ENCODE data around the gene NEXN.
"Not testable (repeated sequence)": the region's sequence is repeated elsewhere in the genome, so short reads cannot be mapped to it uniquely, and the experiment has no call there.

NEXN gene

DNA sequence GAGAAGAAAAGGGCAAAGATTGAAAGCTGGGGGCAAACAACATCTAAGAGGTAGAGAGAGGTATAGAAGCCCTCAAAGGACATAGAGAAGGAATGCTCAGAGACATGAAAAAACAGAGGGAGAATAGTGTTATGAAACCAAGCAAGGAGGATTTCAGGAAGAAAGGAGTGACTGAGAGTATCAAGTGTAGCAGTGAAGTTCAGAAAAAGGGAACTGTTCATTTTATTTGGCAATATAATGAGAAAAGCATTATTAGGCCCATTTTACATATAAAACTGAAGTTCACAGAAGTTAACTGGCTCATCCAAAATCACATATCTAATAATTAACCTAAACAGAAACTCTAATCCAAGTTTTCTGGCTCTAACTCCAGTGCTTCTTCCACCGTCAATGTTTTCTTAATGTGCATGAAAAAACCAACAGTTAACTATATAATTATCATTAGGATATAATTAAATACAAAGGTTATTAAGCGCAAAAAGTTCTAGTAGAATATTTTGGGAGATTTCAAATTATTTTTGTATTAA, 17.7 kb downstream of the NEXN start:
- no peak for DNase-seq (ENCODE audit: low spot score)

DNA sequence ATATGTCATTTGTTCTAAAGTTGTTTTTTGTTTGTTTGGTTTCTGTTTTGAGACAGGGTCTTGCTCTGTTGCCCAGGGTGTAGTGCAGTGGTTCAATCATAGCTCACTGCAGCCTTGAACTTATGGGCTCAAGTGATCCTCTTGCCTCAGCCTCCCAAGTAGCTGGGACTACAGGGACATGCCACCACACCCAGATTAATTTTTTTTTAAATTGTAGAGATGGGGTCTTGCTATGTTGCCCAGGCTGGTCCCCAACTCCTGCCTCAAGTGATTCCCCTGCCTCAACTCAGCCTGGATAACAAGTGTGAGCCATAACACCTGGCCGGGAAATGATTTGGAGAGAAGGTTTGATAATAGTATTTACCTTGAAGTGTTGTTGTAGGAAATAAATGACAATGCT, 18.2 kb downstream of the NEXN start:
- no peak for DNase-seq (ENCODE audit: low spot score)

DNA sequence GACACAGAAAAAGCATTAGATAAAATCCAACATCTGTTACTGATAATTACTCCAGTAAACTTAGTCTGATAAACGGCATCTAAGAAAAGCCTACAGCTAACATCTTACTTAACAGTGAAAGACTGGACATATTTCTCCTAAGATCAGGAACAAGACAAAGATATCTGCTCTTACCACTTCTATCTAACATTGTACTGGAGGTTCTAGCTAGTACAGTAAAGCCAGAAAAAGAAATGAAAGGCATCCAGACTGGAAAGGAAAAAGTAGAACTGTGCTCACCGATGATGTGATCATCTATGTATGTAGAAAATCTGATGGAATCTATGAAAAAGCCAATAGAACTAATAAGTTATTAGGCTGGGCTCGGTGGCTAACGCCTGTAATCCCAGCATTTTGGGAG, 21.7 kb downstream of the NEXN start:
- DNase-seq (ENCODE audit: low spot score), result no peak

DNA sequence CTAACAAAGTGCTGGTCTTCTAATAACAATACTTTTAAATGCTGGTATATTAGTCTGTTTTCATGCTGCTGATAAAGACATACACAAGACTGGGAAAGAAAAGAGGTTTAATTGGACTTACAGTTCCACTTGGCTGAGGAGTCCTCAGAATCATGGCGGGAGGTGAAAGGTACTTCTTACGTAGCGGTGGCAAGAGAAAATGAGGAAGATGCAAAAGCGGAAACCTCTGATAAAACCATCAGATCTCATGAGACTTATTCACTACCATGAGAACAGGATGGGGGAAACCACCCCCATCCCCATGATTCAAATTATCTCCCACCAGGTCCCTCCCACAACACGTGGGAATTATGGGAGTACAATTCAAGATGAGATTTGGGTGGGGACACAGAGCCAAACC, 30.5 kb downstream of the NEXN start:
- DNase-seq (ENCODE audit: low spot score), result not testable (repeated sequence)

DNA sequence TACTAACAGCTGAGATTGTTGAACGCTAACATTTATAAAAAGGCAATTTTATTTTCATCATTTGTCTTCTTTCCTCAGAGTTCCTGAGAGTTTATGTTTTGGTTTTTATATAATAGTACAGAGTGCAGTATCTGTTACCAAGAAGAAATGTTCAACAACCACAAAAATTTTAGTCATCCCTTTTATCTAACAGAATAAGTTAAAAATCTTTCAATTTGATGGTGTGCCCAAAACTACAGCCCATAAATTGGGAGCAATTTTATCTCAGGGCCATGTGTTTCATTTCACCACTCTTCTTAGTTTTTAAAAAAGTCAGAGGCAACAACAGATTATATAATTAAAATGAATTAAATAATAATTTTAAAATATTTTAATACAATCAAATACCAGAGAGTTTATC, 37.1 kb downstream of the NEXN start:
- DNase-seq (ENCODE audit: low spot score), result peak; percentile 24

DNA sequence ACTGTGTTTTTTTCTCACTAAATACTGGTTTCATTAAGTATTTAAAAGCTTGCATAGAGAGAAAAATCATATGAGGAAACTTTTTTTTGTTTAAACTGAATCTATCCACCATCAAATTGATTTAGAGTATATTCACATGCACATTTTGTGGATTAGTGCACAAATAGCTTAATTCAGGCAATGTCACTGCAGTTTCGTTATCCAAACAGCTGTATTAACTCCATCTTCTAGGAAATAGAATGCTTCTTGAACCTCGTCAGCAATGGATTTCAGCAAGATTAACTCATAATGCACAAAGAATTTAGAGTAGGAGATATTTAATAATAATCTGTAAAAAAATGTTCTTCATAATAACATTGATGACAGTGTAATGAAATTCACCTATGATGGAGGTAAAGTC, 37.5 kb downstream of the NEXN start:
- DNase-seq (ENCODE audit: low spot score), result peak; percentile 21

DNA sequence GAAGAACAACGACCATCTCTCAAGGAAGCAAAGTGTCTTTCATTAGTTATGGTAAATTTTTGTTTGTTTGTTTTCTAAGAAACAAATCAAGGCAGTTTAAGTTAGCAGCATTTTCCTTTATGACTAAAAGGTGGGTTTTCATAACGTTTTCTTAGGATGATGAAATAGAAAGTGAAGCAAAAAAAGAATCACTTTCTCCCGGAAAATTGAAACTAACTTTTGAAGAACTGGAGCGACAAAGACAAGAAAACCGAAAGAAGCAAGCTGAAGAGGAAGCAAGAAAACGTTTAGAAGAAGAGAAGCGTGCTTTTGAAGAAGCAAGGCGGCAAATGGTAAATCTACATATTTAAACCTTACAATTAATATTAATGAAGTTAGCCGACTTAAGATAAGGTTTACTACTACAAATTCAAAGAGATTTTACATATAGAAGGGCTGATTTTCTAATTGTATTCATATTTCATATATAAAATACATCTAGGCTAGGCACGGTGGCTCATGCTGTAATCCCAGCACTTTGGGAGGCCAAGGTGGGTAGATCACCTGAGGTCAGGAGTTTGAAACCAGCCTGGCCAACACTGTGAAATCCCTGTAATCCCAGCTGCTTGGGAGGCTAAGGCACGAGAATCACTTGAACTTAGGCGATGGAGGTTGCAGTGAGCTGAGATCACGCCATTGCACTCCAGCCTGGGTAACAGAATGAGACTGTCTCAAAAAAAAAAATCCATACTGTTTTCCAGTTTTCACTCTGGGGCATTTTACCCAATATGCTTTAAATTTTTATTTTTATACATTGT, 38.3 kb downstream of the NEXN start:
- no peak for DNase-seq (ENCODE audit: low spot score)

DNA sequence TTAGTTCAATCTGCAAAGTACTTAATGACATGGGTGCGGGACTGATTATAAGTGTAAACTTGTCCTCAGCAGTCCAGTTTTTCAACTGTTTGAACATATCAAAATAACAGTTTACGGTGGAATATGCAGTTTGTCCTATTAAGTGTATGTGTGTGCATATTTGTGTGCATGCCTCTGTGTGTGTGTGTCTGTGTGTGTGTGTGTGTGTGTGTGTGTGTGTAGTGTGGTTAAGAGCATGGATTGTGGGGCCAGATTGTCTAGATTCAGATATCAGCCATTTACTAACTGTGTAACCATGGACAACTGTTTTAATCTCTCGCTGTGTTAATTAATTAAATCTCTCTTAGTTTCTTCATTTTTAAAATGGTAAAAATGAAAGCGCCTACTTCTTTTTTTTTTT, 39.0 kb downstream of the NEXN start:
- DNase-seq (ENCODE audit: low spot score), result no peak

DNA sequence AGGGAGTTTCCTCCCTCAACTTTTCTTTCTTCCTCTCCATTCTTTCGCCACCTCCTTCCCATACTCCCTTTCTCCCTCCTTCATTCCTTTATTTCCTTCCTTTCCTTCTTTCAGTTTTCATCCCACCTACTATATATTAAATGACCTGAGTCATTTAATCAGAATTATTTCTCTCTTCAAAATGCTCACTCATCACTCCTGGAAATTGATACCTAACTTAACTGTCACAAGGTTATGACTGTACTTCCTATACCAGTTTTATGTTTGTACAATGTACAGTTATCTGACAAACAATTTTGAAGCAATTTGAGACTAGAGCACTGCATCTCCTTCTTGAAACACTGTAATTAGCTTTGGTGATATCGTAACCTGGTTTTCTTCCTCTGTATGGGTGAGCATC, 41.4 kb downstream of the NEXN start:
- no peak for DNase-seq (ENCODE audit: low spot score)

DNA sequence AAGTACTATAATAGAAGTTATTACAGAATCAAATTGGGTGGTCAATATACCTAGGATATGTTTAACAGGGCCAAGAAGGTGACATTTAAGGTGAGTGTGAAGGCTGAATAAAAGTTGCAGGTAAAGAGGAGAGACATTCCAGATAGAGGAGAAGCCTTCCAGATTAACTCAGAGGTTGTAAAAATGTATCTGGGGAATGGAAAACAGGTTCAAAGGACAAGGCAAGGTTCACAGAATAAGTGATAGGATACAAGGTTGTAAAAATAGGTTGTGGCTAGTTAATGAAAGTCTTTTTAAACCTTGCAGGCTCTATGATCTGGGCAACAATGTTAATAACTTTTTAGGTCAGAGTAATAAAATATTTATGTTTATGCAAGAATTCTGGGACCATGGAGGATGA, 50.2 kb downstream of the NEXN start:
- no peak for DNase-seq (ENCODE audit: low spot score)

DNA sequence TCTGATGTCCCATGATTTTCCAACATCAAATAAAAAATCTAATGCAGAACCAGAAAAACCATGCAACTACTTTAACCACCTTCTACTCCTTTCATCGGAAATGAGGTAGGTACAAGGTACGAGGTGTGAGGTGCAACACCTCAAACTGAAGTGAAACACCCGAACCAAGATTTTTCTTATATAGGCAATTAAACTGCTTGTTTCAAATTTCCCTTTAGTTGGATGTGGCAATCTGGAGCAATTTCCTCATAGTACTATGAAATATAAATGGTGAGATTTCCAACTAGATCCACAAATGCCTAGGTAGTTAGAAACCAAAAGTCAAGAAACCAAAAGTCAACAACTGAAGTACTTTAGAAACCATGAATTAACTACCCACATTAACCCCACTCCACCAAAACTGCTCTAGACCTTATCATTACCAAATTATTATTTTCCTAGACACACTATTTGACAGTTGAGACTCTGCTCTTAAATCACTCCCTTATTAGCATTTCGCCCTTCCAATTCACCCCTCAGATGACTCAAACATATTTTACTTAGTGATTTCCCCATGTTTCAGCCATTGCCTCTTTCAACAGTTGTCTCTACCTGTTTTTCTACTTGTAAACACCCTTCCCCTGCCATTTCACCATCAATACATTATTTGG, 52.6 kb downstream of the NEXN start:
- no peak for DNase-seq (ENCODE audit: low spot score)

DNA sequence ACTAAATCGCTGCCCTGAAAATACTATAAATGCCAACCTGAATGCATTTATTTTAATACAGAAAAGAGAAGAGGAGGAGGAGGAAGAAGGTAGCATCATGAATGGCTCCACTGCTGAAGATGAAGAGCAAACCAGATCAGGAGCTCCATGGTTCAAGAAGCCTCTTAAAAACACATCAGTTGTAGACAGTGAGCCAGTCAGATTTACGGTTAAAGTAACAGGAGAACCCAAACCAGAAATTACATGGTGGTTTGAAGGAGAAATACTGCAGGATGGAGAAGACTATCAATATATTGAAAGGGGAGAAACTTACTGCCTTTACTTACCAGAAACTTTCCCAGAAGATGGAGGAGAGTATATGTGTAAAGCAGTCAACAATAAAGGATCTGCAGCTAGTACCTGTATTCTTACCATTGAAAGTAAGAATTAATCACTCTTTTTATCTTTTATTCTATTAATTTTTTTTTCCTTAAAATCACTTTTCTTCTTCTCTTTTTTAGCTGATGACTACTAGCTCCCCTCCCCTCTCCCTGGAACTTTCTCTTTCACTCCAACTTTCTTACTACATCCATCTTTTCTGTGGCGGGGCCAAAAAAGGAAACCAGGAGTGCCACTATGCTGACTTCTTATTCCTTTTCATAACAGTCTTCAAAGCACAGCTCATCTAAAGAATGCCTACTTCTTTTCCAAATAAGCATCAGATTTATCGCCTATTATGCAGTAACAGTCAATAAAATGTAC, 54.1 kb downstream of the NEXN start:
- DNase-seq (ENCODE audit: low spot score), result no peak

DNA sequence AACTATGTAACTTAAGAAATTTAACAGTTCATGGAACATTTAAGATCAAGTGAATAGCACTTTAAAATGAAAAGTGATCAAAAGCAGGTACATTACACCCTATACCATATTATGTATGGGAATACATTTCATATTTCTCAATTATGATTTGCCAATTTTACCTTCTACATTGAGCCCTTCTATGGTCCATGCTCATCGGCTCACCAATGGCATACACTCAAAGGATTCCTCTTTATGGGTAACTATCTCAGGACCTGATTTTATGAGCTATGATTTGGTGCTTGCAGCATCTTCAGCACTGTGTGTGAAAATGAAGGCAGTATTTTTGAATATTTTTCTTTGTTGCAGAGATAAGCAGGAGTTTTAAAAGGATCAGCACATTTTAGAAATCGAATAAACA, 56.9 kb downstream of the NEXN start:
- DNase-seq (ENCODE audit: low spot score), result no peak

DNA sequence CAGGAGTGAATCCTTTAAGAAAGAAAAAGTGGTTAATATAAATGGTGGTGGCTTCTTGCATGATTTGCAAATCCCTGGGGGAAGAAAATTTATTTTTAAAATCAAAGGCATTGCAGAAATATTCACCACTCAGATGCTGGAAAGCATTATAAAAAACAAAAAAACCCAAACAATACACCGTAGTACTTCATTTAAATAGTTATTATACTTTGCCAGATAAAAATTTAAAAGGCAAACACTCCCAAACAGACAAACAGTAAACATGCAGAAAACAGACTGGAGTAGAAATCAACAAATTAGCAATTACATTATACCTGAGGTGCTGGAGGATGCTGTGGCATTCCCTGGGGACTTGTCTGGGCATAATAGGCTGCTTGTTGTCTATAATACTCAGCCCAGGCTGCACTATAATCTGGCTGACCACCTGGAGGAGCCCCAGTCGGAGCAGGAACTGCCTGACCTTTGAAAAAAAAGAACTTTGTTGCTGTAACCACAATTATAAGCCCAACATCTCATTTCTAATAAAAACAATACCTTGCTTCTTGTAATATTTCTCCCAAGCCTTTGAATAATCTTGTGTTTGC, 60.5 kb downstream of the NEXN start:
- peak; percentile 6 for DNase-seq (ENCODE audit: low spot score)

DNA sequence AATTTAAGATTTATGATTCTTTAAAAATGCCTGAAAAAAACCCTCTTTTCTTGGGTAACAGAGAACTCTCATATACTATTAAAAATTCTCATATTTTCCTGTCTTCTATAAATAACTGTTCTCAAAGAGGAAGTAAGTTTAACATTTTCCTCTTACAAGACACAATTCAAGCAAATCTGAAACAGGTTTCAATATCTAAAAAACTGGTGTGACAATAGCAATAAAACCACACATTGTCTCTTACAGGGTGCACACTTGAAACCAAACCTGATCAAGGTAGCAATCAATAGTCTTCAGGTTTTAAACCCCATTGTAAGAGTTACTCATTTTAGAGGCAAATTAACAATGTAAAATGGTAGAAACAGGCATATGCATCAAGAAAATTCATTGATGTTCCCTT, 62.4 kb downstream of the NEXN start:
- DNase-seq (ENCODE audit: low spot score), result no peak

DNA sequence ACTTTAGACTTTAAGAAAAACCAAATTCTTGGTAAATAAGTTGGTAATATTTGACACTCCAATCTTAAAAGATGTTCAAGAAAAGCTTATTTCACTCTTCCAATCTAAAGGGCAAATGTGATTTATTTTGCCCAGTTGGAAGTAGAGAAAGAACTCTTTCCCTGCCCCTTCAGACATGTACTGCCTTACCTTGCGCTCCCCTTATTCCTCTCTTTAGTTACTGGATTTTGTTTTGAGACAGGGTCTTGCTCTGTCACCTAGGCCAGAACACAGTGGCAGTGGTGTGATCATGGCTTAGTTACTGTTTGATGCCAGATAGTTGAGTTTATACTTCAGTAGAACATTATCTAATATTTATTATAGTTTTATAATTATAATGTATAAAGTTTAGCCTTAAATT, 62.9 kb downstream of the NEXN start:
- no peak for DNase-seq (ENCODE audit: low spot score)

DNA sequence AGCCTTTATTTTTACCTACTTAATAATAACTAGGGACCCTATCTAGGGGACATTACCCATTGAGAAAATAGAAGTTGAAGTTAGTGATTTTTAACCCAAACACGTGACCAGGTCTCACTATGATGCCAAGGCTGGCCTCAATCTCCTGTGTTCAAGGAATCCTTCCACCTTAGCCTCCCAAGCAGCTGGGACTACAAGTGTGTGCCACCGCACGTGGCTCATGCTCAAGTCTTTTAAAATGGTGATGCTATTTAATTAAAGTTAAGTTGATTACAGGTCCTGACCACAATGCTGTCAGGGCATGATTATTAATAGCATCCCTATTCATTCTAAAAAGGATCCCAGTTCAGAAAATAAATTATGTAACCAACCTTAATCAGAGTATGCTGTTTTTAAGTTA, 65.5 kb downstream of the NEXN start:
- no peak for DNase-seq (ENCODE audit: low spot score)

DNA sequence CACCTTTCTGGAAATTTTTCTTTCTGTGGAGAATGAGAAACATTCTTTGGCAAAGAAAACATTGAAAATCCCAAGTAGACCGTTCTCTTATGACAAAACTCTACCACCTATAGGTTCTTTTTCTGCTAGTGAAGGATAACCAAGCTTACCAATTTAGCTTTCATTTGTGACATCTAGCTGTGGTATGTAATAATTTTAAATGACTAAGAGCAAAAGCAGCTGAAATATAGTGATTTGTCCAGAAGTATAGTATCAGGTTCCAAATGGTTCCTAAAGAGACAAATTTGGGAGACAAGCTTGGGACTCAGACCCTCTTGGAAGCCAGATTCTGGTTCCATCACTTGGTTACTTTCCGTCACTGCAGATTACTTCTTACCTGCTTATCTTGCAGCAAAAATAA, 66.1 kb downstream of the NEXN start:
- peak; percentile 2 for DNase-seq (ENCODE audit: low spot score)

DNA sequence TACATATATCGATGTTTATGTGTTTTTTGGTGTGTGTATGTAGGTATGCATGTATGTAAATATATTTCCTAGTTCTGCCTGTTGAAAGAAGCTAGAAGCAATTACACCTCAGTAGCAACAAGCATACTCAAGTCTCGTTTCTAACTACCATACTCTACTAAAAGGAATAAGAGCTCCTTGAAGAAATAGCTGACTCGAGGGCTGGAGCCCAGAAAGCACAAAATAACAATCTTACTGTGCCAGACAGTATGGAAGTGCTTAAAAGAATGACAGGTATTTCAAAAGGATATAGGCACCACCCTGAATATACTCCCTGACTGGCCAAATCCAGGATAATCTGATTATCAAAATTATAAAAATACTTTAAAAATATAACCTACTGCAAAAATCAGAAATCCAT, 67.3 kb downstream of the NEXN start:
- no peak for DNase-seq (ENCODE audit: low spot score)

DNA sequence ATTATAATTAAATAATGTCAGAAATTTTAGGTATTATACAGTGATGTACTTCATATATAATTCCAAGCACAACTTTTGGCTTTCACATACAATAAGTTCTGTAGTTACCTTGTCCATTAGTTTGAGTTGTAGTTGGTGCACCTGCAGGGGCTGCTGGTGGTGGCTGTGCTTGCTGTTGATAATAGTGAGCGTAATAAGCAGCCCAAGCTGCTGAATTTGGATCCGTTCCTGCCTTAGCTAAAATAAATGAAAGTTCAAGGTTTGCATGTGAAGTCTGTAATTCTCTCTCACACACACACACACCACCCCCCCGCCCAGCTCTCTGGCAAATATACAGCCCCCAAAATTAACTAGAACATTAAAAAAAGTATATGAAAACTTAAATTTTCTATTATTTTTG, 68.0 kb downstream of the NEXN start:
- no peak for DNase-seq (ENCODE audit: low spot score)

DNA sequence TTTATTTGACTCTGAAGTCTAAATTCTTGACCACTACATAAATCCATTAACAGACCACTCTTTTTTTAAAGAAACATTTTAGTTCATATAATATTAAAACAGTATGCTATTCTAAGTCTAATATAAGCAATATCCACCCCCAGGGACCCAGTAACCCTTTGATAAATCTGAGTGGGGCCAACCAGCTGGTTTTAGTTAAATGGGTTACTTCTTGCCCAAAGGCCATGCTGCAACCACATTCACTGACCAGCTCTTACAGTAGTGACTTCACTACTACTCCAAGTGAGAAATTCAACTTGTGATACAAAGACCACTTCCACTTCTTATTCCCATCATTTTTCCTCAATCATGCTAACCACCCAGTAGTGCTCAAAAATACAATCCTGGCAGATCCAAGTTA, 70.0 kb downstream of the NEXN start:
- DNase-seq (ENCODE audit: low spot score), result no peak

DNA sequence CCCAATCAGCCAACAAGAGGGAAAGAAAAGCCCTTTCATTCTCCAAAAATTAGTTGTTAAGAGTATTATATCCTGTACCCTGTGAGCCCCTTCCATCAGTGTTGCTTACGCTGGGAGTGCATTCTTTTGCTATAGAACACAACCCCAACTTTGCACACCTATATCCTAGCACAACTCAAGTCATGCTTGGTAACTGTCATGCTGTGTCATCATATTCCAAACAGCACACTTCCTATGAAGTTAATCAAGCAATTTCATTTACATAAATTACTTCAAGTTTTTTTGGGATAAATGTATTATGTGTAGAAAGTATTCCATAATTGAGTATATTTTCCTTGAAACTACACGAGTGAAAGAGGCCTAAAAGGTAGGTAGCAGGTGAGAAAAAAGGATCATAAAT, 70.4 kb downstream of the NEXN start:
- no peak for DNase-seq (ENCODE audit: low spot score)

DNA sequence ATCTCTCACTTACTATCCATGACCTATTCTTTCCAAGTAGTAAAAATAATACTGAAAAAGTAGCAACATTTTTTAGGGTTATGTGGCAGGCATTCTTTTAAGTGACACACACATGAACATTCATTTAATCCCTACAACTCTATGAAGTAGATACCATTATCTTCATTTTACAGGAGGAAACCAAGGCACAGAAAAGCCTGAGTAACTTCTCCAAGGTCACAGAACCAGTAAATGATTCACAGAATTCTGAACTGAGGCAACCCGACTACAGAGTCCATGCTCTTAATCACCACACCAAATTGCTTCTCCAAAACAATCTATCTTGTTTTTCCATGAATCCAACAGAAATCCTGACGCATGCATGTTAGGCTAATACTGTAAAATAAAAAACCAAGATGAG, 73.0 kb downstream of the NEXN start:
- DNase-seq (ENCODE audit: low spot score), result no peak
